ENCODE measurements around the gene HEATR5A.

HEATR5A gene

GRCh38 chr14:31449971-31450610 is 29.7 kb upstream of the HEATR5A start:
- Histone ChIP-seq H3K9me3 (ENCODE audit: low read length) (no peaks in the 10 kb centered on the region), H3K4me2 (ENCODE audit: low read length) (no peak overlapping the region), H2AFZ (ENCODE audit: low read length) (no peak overlapping the region), H3K27ac (ENCODE audit: low read depth, low read length, poor library complexity, severe bottlenecking) (no peak overlapping the region), H4K20me1 (ENCODE audit: insufficient read depth, low read length) (no peaks in the 10 kb centered on the region), H3K4me3 (ENCODE audit: low read depth, low read length, poor library complexity, severe bottlenecking) (no peak overlapping the region), H3K4me1 (ENCODE audit: insufficient read depth, low read length, severe bottlenecking) (peaks cover 16% of the 10 kb centered on the region), H3K9me2 (ENCODE audit: low read depth, low read length) (no peaks in the 10 kb centered on the region), H3K36me3 (ENCODE audit: insufficient read depth, low read length) (peaks cover 70% of the 10 kb centered on the region), H3K9ac (ENCODE audit: low read length) (no peak overlapping the region), H3F3A (ENCODE audit: insufficient read depth, low read length) (0 out of 2 replicates have a peak, but pooled peaks cover 4% of the 10 kb centered on the region), H3K79me2 (ENCODE audit: insufficient read depth, low read length) (peaks cover 10% of the 10 kb centered on the region; the same call in 1 of the 2 replicates), H3K27me3 (ENCODE audit: insufficient read depth, low read length) (no peaks in the 10 kb centered on the region)
- TF ChIP-seq CTCF (IDR thresholded peaks at IDR 0.05; ENCODE audit: low read length) = peak; percentile 68
- TF ChIP-seq EZH2 (IDR thresholded peaks at IDR 0.05; ENCODE audit: borderline replicate concordance, low read length) = no peak

- H3K4me2 ChIP-seq (ENCODE audit: low read length) = no peak overlapping the region
These were observed 28.8 kb upstream of the HEATR5A start for GRCh38 chr14:31449136-31449535.

GRCh38 chr14:31445703-31446102 is 25.4 kb upstream of the HEATR5A start:
- Histone ChIP-seq H3K4me2 (ENCODE audit: low read length) (no peak overlapping the region), H4K20me1 (ENCODE audit: insufficient read depth, low read length) (no peaks in the 10 kb centered on the region), H3K9me2 (ENCODE audit: low read depth, low read length) (no peaks in the 10 kb centered on the region), H3K36me3 (ENCODE audit: insufficient read depth, low read length) (peaks cover 51% of the 10 kb centered on the region), H3K27ac (ENCODE audit: low read depth, low read length, poor library complexity, severe bottlenecking) (no peak overlapping the region), H2AFZ (ENCODE audit: low read length) (no peak overlapping the region), H3K9ac (ENCODE audit: low read length) (no peak overlapping the region), H3K9me3 (ENCODE audit: low read length) (no peaks in the 10 kb centered on the region), H3K27me3 (ENCODE audit: insufficient read depth, low read length) (no peaks in the 10 kb centered on the region), H3F3A (ENCODE audit: insufficient read depth, low read length) (0 out of 2 replicates have a peak, but pooled peaks cover 2% of the 10 kb centered on the region), H3K4me1 (ENCODE audit: insufficient read depth, low read length, severe bottlenecking) (no peaks in the 10 kb centered on the region), H3K4me3 (ENCODE audit: low read depth, low read length, poor library complexity, severe bottlenecking) (no peak overlapping the region), H3K79me2 (ENCODE audit: insufficient read depth, low read length) (no peaks in the 10 kb centered on the region)
- TF ChIP-seq EZH2 (IDR thresholded peaks at IDR 0.05; ENCODE audit: borderline replicate concordance, low read length) (no peak), CTCF (IDR thresholded peaks at IDR 0.05; ENCODE audit: low read length) (no peak)

More at GRCh38 chr14:31449136-31449535, 28.8 kb upstream of the HEATR5A start:
- no peak overlapping the region for H3K9ac ChIP-seq (ENCODE audit: low read length)
- H3K79me2 ChIP-seq (ENCODE audit: insufficient read depth, low read length) = 0 out of 2 replicates have a peak, but pooled peaks cover under 1% of the 10 kb centered on the region
- no peaks in the 10 kb centered on the region for H4K20me1 ChIP-seq (ENCODE audit: insufficient read depth, low read length)
- H3K27ac ChIP-seq (ENCODE audit: low read depth, low read length, poor library complexity, severe bottlenecking) = no peak overlapping the region
- H3K4me3 ChIP-seq (ENCODE audit: low read depth, low read length, poor library complexity, severe bottlenecking) = no peak overlapping the region
- H3K27me3 ChIP-seq (ENCODE audit: insufficient read depth, low read length) = no peaks in the 10 kb centered on the region
- H3F3A ChIP-seq (ENCODE audit: insufficient read depth, low read length) = 0 out of 2 replicates have a peak, but pooled peaks cover 4% of the 10 kb centered on the region
- H3K9me2 ChIP-seq (ENCODE audit: low read depth, low read length) = no peaks in the 10 kb centered on the region
- H2AFZ ChIP-seq (ENCODE audit: low read length) = no peak overlapping the region
- H3K36me3 ChIP-seq (ENCODE audit: insufficient read depth, low read length) = peaks cover 73% of the 10 kb centered on the region
- TF ChIP-seq EZH2 (IDR thresholded peaks at IDR 0.05; ENCODE audit: borderline replicate concordance, low read length) (no peak), CTCF (IDR thresholded peaks at IDR 0.05; ENCODE audit: low read length) (no peak)
- H3K4me1 ChIP-seq (ENCODE audit: insufficient read depth, low read length, severe bottlenecking) = peaks cover 6% of the 10 kb centered on the region
- no peaks in the 10 kb centered on the region for H3K9me3 ChIP-seq (ENCODE audit: low read length)
